SK-N-DZ (cell line): Measurements from ENCODE around the gene MAN2B1.
"Not testable (repeated sequence)": the region's sequence is repeated elsewhere in the genome, so short reads cannot be mapped to it uniquely, and the experiment has no call there.

ENCODE experiments used
- DNase-seq: peaks from one replicate; pipeline ENCODE4 v3.0.0-alpha.2; 2015; ENCODE audit warnings: low spot score
- small RNA-seq, 2 experiments: library from RNA; depleted of rRNA; stranded (forward); fragments of <200 nt; gene quantifications; one replicate each; pipeline ENCODE3, GENCODE V24; 2014

MAN2B1 gene

GRCh38 chr19:12623361-12624031 lies 43.0 kb downstream of the MAN2B1 start:
- DNase-seq, result no peak

- DNase-seq, result not testable (repeated sequence)
Observed at GRCh38 chr19:12621253-12622024, 45.1 kb downstream of the MAN2B1 start.

GRCh38 chr19:12617646-12618045 lies 48.9 kb downstream of the MAN2B1 start:
- DNase-seq, result no peak

GRCh38 chr19:12611361-12611699 lies 55.2 kb downstream of the MAN2B1 start:
- peak; percentile 66 for DNase-seq

- peak; percentile 98 for DNase-seq
Observed at GRCh38 chr19:12610540-12611360, 55.8 kb downstream of the MAN2B1 start, which contains the start of the genes ZNF490 and ZNF791. Gene ZNF490 (minus strand): TSS chr19:12610813. CDS start chr19:12610680, 133 bp downstream. Gene ZNF791 (plus strand): TSS chr19:12610920. CDS start chr19:12611080, 160 bp downstream.

GRCh38 chr19:12607631-12608030 lies 58.9 kb downstream of the MAN2B1 start:
- DNase-seq, result no peak

- DNase-seq, result no peak
Observed at GRCh38 chr19:12606796-12607195, 59.7 kb downstream of the MAN2B1 start.

- DNase-seq, result no peak
Observed at GRCh38 chr19:12603714-12604113, 62.8 kb downstream of the MAN2B1 start.

GRCh38 chr19:12597594-12597993 lies 68.9 kb downstream of the MAN2B1 start:
- DNase-seq, result no peak

- DNase-seq, result no peak
Observed at GRCh38 chr19:12596927-12597548, 69.5 kb downstream of the MAN2B1 start.

Small RNAs within 50 kb of the gene (small RNA-seq; reads per million reads assigned to genes)
- gene SNORD41, result 3.6 to 539 reads per million in 2 experiments
